Measurements from ENCODE around the gene SIPA1L3. TPM values are rescaled to one million over a fixed set of nuclear protein-coding genes. Genes with fewer than 3 reads are reported as not detected.

SIPA1L3 gene
- total RNA-seq, 1 donor, result 28.9 TPM

DNA sequence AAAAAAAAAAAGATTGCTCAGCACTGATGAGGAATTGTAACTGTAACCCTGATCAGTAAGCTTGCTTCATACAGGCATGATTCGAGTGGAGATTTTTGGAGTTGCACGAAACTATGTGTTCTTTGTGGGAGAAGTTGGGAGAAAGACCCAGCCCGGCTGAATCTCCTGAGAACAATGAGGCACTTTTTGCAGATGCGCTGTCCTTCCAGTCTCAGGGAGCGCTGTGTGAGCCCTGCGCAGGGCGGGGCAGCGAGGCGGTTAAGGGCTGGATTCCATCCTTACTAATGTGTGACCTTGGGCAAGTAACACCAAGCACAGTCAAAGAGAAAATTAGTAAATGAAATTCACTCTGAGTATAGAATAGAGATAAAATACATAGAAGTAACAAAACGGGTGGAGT lies 76.9 kb downstream of the SIPA1L3 start:
- TF ChIP-seq, protein P1, sequence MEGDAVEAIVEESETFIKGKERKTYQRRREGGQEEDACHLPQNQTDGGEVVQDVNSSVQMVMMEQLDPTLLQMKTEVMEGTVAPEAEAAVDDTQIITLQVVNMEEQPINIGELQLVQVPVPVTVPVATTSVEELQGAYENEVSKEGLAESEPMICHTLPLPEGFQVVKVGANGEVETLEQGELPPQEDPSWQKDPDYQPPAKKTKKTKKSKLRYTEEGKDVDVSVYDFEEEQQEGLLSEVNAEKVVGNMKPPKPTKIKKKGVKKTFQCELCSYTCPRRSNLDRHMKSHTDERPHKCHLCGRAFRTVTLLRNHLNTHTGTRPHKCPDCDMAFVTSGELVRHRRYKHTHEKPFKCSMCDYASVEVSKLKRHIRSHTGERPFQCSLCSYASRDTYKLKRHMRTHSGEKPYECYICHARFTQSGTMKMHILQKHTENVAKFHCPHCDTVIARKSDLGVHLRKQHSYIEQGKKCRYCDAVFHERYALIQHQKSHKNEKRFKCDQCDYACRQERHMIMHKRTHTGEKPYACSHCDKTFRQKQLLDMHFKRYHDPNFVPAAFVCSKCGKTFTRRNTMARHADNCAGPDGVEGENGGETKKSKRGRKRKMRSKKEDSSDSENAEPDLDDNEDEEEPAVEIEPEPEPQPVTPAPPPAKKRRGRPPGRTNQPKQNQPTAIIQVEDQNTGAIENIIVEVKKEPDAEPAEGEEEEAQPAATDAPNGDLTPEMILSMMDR (IDR thresholded peaks at IDR 0.05; ENCODE audit: insufficient read depth, low read length), result no peak
- H3K4me3 ChIP-seq (ENCODE audit: low read depth, low read length), result no peak overlapping the region
- no peak for DNase-seq (ENCODE audit: low read depth)

DNA sequence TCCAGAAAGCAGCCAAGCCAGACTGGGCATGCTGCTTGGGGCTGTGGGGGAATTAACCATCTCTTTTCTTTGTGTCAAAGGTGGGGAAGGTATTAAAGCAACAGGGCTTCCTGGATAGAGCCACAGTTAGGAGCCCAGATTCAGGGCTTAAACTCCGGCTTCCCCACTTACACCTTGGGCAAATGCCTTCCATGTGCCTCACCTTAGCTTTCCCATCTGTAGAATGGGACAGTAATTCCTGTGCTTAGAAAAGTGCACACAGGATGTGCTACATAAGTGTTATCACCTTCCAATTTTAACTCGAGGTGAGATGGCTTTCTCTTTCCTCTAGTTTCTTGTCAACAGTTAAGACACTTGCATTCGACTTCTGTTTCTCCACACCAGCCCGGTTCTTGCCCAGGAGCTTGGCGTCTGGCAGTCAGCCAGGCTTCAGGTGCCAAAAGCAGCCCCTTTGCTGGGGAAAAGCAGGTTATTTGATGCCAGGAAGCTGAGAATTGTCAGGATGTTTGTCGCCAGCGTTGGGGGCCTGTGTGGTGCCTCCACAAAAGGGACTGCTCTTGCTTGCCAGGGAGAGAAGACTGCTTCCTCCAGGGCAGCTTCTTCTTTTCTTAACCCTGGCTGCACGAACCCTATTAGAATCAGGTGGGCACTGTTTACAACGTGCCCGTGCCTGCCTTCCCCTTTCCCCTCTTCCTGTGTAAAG lies 79.2 kb downstream of the SIPA1L3 start:
- TF ChIP-seq, protein P1 (IDR thresholded peaks at IDR 0.05; ENCODE audit: insufficient read depth, low read length), result no peak
- no peak overlapping the region for H3K4me3 ChIP-seq (ENCODE audit: low read depth, low read length)

DNA sequence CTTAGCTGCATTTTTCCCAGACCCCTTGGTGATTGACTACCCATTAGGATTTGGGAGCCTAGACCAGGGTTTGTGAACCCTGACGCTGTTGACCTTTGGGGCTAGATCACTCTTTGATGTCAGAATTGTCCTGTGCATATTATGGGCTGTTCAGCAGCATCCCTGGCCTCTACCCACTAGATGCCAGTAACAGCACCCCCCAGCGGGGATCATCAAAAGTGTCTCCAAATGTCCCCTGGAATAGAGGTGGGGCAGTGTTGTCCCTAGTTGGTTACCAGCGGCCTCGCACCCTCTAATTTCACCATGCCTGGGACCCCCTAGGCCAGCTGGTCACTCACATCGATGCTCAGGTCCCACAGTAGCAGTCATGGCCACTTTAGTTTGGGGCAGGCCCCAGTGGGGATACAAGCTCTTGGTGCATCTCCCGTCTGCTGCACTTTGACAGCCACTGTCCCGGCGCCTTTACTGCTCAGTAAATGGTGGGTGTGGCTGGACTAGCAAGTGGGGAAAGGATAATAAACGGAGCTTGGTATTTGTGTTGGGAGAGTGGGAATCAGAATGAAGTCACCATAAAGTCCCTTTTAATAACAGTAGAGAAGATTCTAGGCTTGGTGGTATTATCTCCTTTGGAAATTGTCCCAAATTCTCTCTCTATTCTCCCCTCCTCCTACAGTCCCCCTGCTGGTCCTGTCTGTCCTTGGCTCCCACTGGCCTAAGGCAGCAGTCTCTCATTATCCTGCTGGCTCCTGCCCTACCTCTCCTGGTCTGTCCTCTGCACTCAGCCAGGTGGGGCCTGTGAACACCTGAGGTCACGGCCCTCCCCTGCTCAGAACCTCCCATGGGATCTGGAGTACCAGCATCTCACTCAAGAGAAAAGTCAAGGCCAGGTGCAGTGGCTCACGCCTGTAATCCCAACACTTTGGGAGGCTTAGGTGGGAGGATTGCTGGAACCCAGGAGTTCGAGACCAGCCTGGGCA lies 80.6 kb downstream of the SIPA1L3 start:
- no peak overlapping the region for H3K4me3 ChIP-seq (ENCODE audit: low read depth, low read length)
- no peak for DNase-seq (ENCODE audit: low read depth)
- TF ChIP-seq, protein P1 (IDR thresholded peaks at IDR 0.05; ENCODE audit: insufficient read depth, low read length), result no peak

More for the DNA sequence above, 79.2 kb downstream of the SIPA1L3 start:
- DNase-seq (ENCODE audit: low read depth), result no peak

DNA sequence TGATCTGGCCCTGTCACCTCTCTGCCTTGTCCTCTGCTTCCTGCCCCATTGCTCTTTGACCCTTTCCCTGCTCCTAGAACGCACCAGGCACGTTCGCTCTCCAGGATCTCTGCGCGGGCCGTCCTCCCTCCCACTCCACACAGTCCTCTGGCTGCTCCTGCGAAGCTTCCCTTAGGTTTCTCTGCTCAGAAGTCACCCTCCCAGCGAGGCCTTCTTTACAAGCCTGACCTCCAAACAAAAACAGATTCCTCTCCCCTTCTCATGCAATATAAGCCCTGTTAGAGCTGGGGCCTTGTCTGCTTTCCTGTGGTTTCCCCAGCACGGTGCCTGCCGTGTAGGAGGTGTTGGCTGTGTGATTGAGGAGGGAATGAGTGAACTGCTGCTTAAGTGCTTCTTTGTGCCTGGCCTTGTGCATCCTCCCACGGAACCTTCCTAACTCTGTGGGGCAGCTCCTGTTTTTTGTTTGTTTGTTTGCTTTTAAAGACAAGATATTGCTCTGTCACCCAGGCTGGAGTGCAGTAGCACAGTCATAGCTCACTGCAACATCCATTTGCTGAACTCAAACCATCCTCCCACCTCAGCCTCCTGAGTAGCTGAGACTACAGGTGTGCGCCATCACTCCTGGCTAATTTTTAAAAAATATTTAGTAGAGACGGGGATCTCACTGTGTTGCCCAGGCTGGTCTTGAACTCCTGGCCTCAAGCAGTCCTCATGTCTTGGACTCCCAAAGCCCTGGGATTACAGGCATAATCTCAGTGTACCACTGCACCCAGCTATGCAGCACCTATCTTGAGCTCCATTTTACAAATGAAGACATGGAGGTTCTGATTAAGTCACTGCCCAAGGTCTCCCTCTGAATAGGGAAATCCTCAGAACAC lies 82.0 kb downstream of the SIPA1L3 start:
- TF ChIP-seq, protein P1 (IDR thresholded peaks at IDR 0.05; ENCODE audit: insufficient read depth, low read length), result no peak
- H3K4me3 ChIP-seq (ENCODE audit: low read depth, low read length), result no peak overlapping the region
- no peak for DNase-seq (ENCODE audit: low read depth)

DNA sequence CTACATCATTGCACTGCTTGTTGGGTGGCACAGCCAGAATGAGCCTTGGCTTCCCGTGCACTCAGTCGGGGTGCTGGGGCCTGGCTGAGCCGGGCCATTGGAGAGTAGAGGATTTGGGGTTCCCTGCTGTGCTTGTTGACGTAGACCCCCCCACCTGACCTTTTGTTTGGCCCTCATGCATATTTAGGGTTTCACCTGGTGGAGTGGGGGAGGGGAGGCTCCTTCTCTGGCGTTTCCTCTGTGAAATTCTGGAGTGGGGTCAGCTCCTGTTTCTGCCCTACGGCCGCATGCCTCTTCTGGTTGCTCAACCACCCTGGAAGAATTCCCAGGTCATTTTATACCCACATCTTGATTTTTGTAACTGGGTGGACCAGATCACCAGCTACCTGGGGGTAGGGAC lies 82.8 kb downstream of the SIPA1L3 start:
- no peak overlapping the region for H3K4me3 ChIP-seq (ENCODE audit: low read depth, low read length)
- DNase-seq (ENCODE audit: low read depth), result no peak
- TF ChIP-seq, protein P1 (IDR thresholded peaks at IDR 0.05; ENCODE audit: insufficient read depth, low read length), result no peak

DNA sequence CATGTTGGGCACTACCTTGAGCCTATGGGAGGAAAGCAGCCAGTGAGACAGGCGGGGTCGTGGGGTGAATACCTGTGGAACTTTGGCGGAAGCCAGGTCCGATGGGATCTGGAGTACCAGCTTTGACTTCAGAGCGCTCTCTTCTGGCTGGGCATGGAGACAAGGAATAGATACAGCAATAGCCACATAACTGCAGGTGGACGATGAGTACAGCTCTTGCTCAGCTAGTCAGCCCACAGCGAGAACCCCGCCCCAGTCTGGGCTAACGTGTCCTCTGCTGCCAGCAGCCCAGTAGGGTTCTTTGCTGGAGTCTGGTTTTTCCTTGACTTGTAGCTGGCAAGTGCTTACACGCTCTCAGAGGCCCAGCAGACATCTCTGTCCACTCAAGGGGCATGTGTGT lies 83.4 kb downstream of the SIPA1L3 start:
- TF ChIP-seq, protein P1 (IDR thresholded peaks at IDR 0.05; ENCODE audit: insufficient read depth, low read length), result no peak
- no peak overlapping the region for H3K4me3 ChIP-seq (ENCODE audit: low read depth, low read length)
- no peak for DNase-seq (ENCODE audit: low read depth)

All from fibroblast of the aortic adventitia (primary cell).